GM19240 (cell line): ENCODE results near the gene NALCN.

ENCODE experiments used
- DNase-seq: peaks from one replicate; pipeline ENCODE4 v3.0.0; 2011; ENCODE audit warnings: low spot score; ENCODE audit not compliant: insufficient read length

The NALCN gene

GRCh38 chr13:101035119-101035620, 381.1 kb downstream of the NALCN start:
- DNase-seq, result no peak

GRCh38 chr13:101026736-101027398, 389.4 kb downstream of the NALCN start:
- DNase-seq, result no peak

- DNase-seq, result no peak
Measured at GRCh38 chr13:101026328-101026727, 390.0 kb downstream of the NALCN start.

GRCh38 chr13:101025925-101026324, 390.4 kb downstream of the NALCN start:
- DNase-seq, result no peak

GRCh38 chr13:101025519-101025918, 390.8 kb downstream of the NALCN start:
- no peak for DNase-seq

GRCh38 chr13:101019126-101019525, 397.2 kb downstream of the NALCN start:
- no peak for DNase-seq

- DNase-seq, result no peak
Measured at GRCh38 chr13:101018720-101019119, 397.6 kb downstream of the NALCN start.

GRCh38 chr13:101017123-101017872, 399.0 kb downstream of the NALCN start:
- DNase-seq, result no peak

GRCh38 chr13:101016475-101016874, 399.8 kb downstream of the NALCN start:
- DNase-seq, result no peak

GRCh38 chr13:101013245-101013644, 403.1 kb downstream of the NALCN start:
- no peak for DNase-seq

GRCh38 chr13:101010100-101010499, 406.2 kb downstream of the NALCN start:
- no peak for DNase-seq

GRCh38 chr13:101007245-101007644, 409.1 kb downstream of the NALCN start:
- DNase-seq, result no peak
